ENCODE results near the gene CACHD1.
"Not testable (repeated sequence)": the region's sequence is repeated elsewhere in the genome, so short reads cannot be mapped to it uniquely, and the experiment has no call there.

Gene CACHD1

DNA sequence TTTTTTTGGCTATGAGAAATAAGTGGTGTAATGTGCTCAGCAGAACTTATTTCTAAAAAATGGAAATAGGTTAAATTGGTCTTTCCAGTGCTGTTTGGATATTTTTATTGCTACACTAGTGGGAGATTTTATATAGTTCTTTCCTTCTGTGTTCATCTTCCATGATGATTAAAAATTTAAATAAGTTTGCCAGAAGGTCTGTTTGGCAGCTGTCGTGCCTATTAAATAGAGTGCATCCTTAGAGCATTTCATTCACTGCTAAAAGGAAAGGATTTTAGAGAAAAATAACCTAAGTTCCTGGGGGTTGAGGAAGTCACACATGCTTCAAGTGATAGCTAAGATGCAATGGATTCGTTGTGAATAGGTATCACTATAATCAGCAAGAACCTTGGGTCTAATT is 245.3 kb downstream of the CACHD1 start:
- DNase-seq: no peak

DNA sequence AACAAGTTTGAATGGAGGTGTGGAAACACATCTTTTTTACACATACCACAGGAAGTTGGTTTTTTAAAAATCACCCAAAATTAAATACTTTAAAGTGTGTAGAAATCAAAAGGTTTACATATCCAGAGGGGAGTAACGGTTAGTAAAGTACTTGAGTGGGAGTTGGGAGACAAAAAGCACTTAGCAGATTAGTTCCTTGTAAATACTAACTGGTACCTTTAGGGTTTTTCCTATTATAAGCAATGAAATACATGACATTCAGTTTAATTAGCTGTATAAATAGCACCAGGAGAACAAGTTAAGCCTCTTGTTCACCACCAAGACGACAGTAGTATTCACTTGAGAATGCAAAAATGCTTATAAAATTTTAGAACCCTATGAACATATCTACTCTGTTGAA is 251.2 kb downstream of the CACHD1 start:
- DNase-seq: no peak

- no peak for DNase-seq
These were observed 251.7 kb downstream of the CACHD1 start for GRCh38 chr1:64721576-64722145.

DNA sequence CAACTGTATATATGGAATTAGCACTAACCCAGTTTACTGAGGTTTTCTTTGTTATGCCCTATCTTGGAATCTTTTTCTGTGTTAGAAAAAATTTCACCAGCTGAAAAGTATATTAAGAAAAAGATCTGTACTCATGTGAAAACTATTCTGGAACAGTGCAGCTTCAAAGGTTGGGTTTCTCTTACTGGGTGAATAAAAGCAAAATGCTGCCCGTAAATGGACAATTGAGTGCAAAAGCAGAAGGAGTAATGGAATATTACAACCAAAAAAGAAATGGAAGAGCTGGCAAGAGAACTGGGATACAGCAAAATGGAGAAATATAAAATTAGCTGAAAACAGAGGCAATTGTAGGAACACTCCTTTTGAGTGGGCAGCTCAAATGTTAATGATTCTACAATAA is 257.9 kb downstream of the CACHD1 start:
- DNase-seq: no peak

GRCh38 chr1:64733581-64734286 is 263.8 kb downstream of the CACHD1 start:
- DNase-seq: no peak

DNA sequence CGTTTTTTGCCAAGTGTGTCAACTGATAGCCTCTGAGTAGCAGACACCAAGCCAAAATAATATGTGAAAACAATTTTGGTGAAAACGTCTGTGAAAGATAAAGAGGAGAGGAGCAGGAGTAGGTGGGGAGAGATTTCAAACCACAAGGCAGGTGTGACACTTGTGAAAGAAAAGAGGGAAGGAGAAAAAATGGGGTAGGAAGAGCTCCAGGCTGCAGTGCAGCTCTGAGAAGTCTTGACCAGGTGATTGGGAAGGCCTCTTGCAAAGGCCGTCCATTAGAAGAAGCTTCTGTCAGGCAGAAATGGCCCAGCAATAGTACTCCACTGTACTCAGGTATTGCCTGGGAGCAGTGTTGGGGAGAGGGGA is 264.3 kb downstream of the CACHD1 start:
- DNase-seq: no peak

DNA sequence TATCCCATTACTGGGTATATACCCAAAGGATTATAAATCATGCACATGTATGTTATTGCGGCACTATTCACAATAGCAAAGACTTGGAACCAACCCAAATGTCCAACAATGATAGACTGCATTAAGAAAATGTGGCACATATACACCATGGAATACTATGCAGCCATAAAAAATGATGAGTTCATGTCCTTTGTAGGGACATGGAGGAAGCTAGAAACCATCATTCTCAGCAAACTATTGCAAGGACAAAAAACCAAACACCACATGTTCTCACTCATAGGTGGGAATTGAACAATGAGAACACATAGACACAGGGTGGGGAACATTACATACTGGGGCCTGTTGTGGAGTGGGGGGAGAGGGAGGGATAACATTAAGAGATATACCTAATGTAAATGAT is 270.8 kb downstream of the CACHD1 start:
- not testable (repeated sequence) for DNase-seq

Measured in OCI-M1 (cell line).